ENCODE results near the gene CDCA4.
"Not testable (repeated sequence)": the region's sequence is repeated elsewhere in the genome, so short reads cannot be mapped to it uniquely, and the experiment has no call there.

Gene CDCA4

GRCh38 chr14:105030836-105031396 is 10.0 kb upstream of the CDCA4 start:
- no peak overlapping the region for H3K4me3 ChIP-seq (ENCODE audit: low read length)
- TF ChIP-seq ZNF274 (IDR thresholded peaks at IDR 0.05; ENCODE audit: low read depth, low read length): no peak

DNA sequence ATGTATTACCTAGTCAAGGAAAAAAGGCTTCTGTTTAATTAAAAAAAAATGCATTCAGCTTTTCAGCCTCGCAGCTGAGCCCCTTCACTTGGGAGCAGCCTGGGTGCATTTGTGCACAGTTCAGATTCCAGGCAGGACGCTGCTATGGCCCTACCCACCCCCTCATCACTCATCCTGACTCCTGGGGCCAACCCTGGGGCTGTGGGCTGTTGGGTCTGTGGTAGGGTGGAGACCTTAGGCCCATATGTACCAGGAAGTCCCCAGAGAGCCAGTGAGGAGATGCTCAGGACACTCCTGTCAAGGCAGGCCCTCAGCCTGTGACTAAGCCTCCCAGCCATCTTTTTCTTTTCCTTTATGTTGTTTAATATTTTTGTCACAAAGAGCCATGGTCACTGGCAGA is 9.3 kb upstream of the CDCA4 start:
- no peak for TF ChIP-seq ZNF274 (IDR thresholded peaks at IDR 0.05; ENCODE audit: low read depth, low read length)
- no peak overlapping the region for H3K4me3 ChIP-seq (ENCODE audit: low read length)

DNA sequence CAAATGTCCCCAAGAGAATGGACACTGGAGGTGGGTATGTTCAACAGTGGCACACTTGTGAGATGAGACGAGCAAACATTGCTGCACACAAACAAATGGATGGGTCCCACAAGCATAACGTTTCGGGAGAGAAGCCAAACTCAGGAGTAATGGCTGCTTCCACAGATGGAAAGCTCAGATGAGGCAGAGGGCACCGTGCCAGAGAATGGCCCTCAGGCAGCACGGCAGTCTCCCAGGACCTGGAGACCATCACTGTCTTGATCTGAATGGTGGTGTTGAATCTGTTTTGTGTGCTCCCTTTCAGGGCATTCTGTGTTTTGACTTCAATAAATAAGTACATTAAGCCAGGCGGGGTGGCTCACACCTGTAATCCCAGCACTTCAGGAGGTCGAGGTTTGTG is 8.5 kb upstream of the CDCA4 start:
- H3K4me3 ChIP-seq (ENCODE audit: low read length): no peak overlapping the region
- TF ChIP-seq ZNF274 (IDR thresholded peaks at IDR 0.05; ENCODE audit: low read depth, low read length): no peak

- no peak for TF ChIP-seq ZNF274 (IDR thresholded peaks at IDR 0.05; ENCODE audit: low read depth, low read length)
Observed at GRCh38 chr14:105028251-105028927, 7.5 kb upstream of the CDCA4 start.

DNA sequence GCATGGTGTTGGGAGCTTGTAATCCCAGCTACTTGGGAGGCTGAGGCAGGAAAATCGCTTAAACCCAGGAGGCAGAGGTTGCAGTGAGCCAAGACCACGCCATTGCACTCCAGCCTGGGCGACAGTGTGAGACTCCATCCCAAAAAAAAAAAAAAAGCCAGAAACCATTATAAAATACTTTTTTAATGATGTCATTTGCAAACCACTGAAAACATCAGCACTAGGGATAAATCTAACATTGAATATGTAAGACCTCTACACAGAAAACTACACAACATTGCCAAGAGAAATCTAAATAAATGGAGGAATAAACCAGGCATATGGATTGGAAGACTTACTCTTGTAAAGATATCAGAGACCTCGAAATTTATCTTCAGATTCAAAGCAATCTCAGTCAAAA is 6.8 kb upstream of the CDCA4 start:
- not testable (repeated sequence) for H3K4me3 ChIP-seq (ENCODE audit: low read length)

More at GRCh38 chr14:105028251-105028927, 7.5 kb upstream of the CDCA4 start:
- H3K4me3 ChIP-seq (ENCODE audit: low read length): no peak overlapping the region

GRCh38 chr14:105026802-105027563 is 6.1 kb upstream of the CDCA4 start:
- H3K4me3 ChIP-seq (ENCODE audit: low read length): no peak overlapping the region
- no peak for TF ChIP-seq ZNF274 (IDR thresholded peaks at IDR 0.05; ENCODE audit: low read depth, low read length)

GRCh38 chr14:105026033-105026785 is 5.3 kb upstream of the CDCA4 start:
- TF ChIP-seq ZNF274 (IDR thresholded peaks at IDR 0.05; ENCODE audit: low read depth, low read length): no peak
- no peak overlapping the region for H3K4me3 ChIP-seq (ENCODE audit: low read length)

- H3K4me3 ChIP-seq (ENCODE audit: low read length): no peak overlapping the region
- TF ChIP-seq ZNF274 (IDR thresholded peaks at IDR 0.05; ENCODE audit: low read depth, low read length): no peak
Observed at GRCh38 chr14:105025429-105025828, 4.5 kb upstream of the CDCA4 start.

DNA sequence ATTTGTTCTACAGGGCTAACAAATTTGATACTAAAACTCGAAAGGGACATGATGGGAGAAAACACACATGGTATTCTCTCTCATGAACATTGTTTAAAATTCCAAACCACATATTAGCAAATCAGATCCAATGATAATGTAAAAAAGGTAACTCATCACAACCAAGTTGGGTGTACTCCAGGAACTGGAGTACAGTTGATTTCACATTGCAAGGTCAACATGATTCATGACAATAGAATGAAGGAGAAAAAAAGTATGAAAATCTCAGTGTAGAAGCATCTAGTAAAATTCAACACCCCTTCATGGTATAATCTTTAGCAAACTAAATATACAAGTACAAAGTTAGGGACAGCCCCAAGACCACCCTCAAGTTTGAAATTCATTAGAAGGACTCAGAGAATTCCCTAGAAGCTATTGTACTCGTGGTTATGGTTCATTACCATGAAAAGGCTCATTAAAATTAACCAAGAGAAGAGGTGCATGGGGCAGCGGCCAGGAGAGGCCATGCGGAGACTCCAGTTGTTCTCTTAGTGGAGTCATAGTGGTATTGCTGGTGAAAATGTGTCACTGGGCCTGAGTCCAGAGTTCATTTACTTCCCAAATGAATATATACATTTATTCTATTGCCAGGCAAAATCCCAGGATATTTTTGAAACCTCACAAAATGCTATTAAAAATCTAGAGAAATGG is 3.1 kb upstream of the CDCA4 start:
- no peak overlapping the region for H3K4me3 ChIP-seq (ENCODE audit: low read length)
- TF ChIP-seq ZNF274 (IDR thresholded peaks at IDR 0.05; ENCODE audit: low read depth, low read length): no peak

GRCh38 chr14:105023144-105023543 is 2.3 kb upstream of the CDCA4 start:
- TF ChIP-seq ZNF274 (IDR thresholded peaks at IDR 0.05; ENCODE audit: low read depth, low read length): no peak
- H3K4me3 ChIP-seq (ENCODE audit: low read length): no peak overlapping the region

DNA sequence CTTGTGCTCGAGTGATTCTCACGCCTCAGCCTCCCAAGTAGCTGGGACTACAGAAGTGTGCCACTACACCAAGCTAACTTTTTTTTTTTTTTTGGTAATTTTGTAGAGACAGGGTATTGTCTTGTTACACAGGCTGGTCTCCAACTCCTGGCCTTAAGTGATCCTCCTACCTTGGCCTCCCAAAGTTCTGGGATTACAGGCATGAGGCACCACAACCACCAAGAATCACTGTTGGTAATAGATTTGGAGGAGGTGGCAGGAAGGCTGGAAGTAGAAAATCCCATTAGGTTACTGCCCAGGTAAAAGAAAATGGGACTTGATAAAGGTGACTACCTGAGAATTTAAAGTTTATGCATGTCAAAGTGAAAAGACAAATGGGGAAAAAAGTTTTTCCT is 1.4 kb upstream of the CDCA4 start:
- no peak for TF ChIP-seq ZNF274 (IDR thresholded peaks at IDR 0.05; ENCODE audit: low read depth, low read length)
- H3K4me3 ChIP-seq (ENCODE audit: low read length): peak overlapping the region; percentile 88

DNA sequence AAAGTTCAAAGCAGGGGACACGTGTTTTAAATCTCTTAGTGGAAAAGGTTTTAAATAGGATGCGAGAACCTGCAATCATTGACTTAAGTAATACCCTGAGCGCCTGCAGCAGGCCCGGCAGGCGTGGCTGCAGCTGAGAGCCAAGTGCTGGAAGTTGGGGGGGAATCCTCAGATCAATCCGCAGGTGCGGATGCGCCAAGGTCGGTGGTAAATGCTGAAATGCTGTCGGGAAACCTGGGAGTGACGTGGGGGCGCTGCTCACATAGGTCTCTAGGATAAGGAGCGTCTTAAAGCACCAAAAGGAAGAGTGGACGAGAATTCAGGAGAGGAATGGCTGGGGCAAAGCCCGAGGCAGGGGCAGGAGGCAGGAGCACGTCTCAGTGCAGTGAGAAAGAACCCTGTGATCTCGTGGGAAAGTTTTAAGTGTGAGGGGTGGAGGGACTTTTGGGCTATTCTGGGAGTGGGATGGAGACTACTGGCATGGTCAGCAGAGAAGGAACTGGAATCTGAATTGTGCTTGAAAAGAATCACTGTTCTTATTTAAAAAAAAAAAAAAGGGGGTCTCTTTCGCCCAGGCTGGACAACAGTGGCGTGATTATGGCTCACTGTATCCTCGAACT is 883 bp upstream of the CDCA4 start:
- H3K4me3 ChIP-seq (ENCODE audit: low read length): peak overlapping the region; percentile 88
- no peak for TF ChIP-seq ZNF274 (IDR thresholded peaks at IDR 0.05; ENCODE audit: low read depth, low read length)
